A204.1 (cell line): ENCODE data around the gene KCNIP1.

Experiments used
- FAIRE-seq: peaks from 2 replicates; lab custom pipeline; 2012; peaks lifted over from hg19 to GRCh38; lab: Jason Lieb, UNC

Gene KCNIP1

GRCh38 chr5:170483701-170484458 lies 19.9 kb upstream of the KCNIP1 start:
- FAIRE-seq = no peak

- no peak for FAIRE-seq
Observed at GRCh38 chr5:170484459-170484831, 19.4 kb upstream of the KCNIP1 start.

DNA sequence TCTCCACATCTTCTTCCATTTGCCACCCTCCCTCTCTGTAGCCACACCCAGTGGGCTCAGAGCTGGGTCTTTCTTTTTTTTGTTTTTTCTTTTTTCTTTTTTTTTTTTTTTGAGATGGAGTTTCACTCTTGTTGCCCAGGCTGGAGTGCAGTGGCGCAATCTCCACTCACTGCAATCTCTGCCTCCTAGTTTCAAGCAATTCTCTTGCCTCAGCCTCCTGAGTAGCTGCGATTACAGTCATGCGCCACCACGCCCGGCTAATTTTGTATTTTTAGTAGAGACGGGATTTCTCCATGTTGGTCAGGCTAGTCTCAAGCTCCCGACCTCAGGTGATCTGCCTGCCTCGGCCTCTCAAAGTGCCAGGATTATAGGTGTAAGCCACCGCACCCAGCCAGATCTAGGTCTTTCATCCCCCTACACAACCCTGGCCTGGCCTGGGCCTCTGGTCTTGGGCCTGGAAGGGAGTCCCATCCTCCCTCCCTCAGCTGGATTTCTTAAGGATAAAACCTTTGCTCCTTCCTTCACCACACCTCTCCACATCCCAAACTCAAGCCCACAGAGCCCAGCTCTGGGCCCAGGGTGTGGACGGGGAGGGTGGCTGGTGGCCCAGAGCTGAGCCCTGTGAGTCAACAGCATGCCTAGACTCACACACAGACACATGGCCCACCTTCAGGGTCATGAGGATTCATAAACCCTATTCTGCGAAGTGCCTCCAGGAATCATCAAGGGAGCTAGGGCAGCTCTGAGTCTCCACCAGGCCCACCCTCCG lies 18.8 kb upstream of the KCNIP1 start:
- FAIRE-seq = no peak

DNA sequence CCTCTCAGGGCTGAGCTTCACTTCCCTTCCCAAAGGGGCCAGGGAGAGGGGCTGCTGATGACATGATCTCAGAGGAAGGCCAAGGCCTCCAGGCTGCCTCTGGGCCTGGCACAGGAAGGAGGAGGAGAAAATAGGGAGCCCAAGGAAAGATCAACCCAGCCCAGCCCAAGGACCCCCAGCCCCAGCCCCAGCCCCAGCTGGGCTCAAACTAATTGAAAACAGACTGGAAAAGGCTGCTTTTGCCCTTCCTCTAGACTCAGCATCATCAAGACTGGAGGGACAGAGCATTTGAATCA lies 18.3 kb upstream of the KCNIP1 start:
- FAIRE-seq = no peak

GRCh38 chr5:170486371-170486770 lies 17.4 kb upstream of the KCNIP1 start:
- no peak for FAIRE-seq

- no peak for FAIRE-seq
Observed at GRCh38 chr5:170488570-170488969, 15.2 kb upstream of the KCNIP1 start.

GRCh38 chr5:170489199-170489598 lies 14.6 kb upstream of the KCNIP1 start:
- no peak for FAIRE-seq

DNA sequence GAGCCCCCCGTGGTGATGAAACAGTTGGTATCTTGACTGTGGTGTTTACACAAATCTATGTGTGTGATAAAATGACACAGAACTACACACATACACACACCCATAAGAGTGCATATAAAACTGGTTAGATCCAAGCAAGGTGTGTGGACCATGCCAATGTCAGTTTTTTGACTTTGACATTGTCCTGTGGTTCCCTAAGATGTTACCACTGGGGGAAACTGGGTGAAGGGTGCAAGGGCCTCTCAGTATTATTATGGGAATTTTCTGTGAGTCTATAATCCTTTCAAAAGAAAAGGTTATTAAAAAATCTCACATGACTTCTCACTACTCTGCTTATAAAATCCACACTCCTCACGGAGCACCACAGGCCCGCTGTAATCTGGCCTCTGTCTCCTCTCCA lies 13.4 kb upstream of the KCNIP1 start:
- no peak for FAIRE-seq

GRCh38 chr5:170491479-170491878 lies 12.3 kb upstream of the KCNIP1 start:
- peak; percentile 84 for FAIRE-seq

- no peak for FAIRE-seq
Observed at GRCh38 chr5:170493028-170493820, 10.6 kb upstream of the KCNIP1 start.

DNA sequence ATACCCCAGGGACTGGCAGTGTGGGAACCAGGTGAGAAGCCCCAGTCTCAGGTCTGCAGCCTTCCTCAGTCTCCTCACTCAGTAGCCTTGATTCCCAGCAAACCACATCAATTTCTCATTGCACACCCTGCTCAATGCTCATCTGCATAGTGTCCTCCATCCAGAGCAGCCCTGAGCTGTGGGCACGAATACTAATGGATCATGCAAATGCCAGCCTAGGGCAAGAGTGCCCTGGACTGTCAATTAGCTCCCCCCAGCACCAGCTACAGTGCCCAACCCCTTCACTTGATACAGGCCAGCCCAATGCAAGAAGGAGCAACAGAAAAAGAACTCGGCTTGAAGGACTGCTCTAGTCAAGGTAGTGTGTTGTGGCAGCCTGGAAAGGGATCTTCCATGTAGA lies 9.8 kb upstream of the KCNIP1 start:
- no peak for FAIRE-seq

DNA sequence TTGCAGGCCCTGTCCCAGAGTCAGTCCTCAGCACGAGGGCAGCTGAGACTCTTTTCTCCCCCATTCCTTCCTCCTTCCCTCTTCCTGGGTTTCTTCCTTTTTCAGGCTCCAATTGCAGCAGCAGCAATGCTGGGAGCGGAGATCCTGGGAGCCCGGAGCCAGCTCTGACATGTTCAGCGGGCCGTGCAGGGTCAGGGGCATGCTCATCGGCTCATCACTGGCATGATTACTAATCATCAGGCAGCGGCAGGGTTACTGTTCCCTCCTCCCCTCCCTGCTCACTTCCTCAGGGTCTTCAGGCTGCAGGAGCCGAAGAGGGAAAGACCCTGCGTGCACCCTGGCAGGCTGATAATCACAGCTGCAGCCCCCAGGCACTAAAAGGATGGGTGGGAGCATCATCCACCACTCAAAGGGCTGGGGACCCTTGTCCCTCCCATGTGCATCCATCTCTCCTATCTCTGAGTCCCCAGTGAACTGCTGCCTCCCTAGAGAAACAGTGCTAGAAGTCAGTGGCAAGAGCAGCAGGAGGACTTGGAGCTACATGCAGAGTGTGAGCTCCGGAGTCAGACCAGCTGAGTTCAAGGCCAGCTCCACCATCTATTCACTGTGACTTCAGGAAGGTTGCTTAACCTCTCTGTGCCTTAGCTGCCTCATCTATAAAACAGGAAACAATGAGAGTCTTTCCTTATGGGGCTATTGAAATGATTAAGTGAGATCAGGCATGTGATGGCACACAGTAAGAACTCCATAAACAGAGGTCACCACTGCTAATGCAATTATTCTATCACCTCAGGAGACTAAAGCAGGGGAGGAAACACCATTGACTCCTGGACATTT lies 7.8 kb upstream of the KCNIP1 start:
- FAIRE-seq = no peak

DNA sequence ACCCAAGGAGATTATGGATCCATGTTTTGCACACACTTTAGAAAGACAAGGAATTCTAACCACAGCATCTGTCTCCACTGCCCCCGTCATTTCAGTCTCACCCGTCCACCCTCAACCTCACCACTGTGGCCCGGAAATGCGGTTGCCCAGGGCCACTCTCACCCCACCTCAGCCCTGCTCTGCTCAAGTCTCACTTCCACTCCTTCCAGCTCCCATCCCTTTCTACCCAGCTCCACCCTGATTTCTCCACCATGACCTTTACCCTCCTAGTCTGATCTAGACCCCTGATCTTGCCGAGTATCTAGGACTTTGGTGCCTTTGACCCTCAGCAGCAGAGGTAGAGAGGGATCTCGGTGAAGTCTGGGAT lies 7.2 kb upstream of the KCNIP1 start:
- FAIRE-seq = no peak

- FAIRE-seq = no peak
Observed at GRCh38 chr5:170497311-170498038, 6.3 kb upstream of the KCNIP1 start.

DNA sequence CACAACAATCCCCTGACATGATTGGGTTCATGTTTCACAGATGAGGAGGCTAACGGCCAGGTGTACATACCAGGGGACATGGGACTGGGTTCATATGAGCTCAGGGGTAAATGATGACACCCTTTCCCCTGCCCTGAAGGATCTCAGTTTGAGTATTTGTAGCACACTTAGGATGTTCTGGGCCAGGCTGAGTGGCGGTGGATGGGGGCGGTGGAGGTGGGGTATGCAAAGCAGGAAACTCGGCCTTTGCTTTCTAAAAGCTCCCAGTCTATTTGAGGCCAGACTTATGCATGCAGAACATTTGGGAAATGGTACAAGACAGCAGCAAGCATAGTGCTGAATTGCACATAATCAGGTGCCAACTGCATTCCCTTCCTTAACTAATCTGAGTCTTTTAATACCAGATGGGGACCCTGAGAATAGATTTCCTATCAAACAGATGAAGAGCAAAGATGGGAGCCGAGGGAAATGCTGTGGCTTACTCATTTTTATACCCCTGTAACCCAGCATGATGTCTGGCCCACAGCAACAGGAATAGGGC lies 4.9 kb upstream of the KCNIP1 start:
- no peak for FAIRE-seq

- no peak for FAIRE-seq
Observed at GRCh38 chr5:170499621-170500020, 4.2 kb upstream of the KCNIP1 start.

DNA sequence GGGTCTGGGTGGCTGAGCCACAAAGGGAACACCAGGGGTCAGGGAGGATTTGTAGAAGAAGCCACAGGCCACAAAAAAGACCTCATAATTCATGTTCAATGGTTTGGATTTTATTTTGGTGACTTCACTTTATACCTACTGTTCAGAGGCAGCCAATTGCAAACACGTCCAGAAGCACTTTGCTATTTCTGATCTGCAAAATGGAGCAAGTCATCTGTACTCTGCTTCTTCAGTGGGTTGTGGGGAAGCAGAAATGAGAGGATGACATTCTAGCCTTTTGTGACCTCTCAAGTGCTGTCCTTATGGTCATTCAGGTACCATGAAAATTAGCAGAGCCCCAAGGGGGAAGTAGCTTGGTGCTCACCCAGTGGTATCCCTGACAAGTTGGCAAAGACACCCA lies 2.5 kb upstream of the KCNIP1 start:
- no peak for FAIRE-seq

- no peak for FAIRE-seq
Observed at GRCh38 chr5:170501931-170502330, 1.9 kb upstream of the KCNIP1 start.

GRCh38 chr5:170504616-170505266 lies 921 bp downstream of the KCNIP1 start:
- FAIRE-seq = no peak

- FAIRE-seq = no peak
Observed at GRCh38 chr5:170508036-170508435, 4.2 kb downstream of the KCNIP1 start.
